ENCODE measurements around the gene IFNL2. TPM values are rescaled to one million over a fixed set of nuclear protein-coding genes. Genes with fewer than 3 reads are reported as not detected.
"Not testable (repeated sequence)": the region's sequence is repeated elsewhere in the genome, so short reads cannot be mapped to it uniquely, and the experiment has no call there.

The IFNL2 gene
- total RNA-seq, 4 donors from 2014 or later: not detected

- DNase-seq: no peak
- intact Hi-C loops (cut with DNase I): no loop called here
- Histone ChIP-seq H3K27me3 (peaks cover 0 to 66% (median 7%) of the 10 kb centered on the region in 4 donors), H3K27ac (no peak overlapping the region), H3K9me3 (no peaks in the 10 kb centered on the region), H3K4me1 (peaks cover 8 to 17% (median 8%) of the 10 kb centered on the region in 3 donors), H3K36me3 (no peaks in the 10 kb centered on the region), H3K4me3 (peak overlapping the region in 3 of 4 donors; percentile 20 to 52 (median 34))
- TF ChIP-seq POLR2A (IDR thresholded peaks at IDR 0.05) (no peak), CTCF (IDR thresholded peaks at IDR 0.05) (no peak)
- 24 to 39% methylated on average over 14 of the region's 71 CpGs for WGBS, 2 donors
Measured at GRCh38 chr19:39307046-39307821, 39.0 kb downstream of the IFNL2 start.

GRCh38 chr19:39307822-39308530, 39.8 kb downstream of the IFNL2 start:
- no peak for TF ChIP-seq CTCF (IDR thresholded peaks at IDR 0.05)
- no peak for TF ChIP-seq POLR2A (IDR thresholded peaks at IDR 0.05)
- Histone ChIP-seq H3K9me3 (no peaks in the 10 kb centered on the region), H3K36me3 (no peaks in the 10 kb centered on the region), H3K27ac (no peak overlapping the region), H3K4me1 (peaks cover 8 to 17% (median 8%) of the 10 kb centered on the region in 3 donors), H3K27me3 (peaks cover 0 to 62% (median 7%) of the 10 kb centered on the region in 4 donors), H3K4me3 (peak overlapping the region in 3 of 4 donors; percentile 20 to 52 (median 34))
- DNase-seq: no peak
- intact Hi-C loops (cut with DNase I): no loop called here
- WGBS, 2 donors: 22% methylated on average over 13 of the region's 82 CpGs; no CpG with 5 or more reads in 1 of the 2 donors

GRCh38 chr19:39308531-39309304, 40.5 kb downstream of the IFNL2 start:
- intact Hi-C loops (cut with DNase I): no loop called here
- Histone ChIP-seq H3K27ac (no peak overlapping the region), H3K4me1 (peaks cover 8 to 17% (median 8%) of the 10 kb centered on the region in 3 donors), H3K9me3 (no peaks in the 10 kb centered on the region), H3K27me3 (peaks cover 0 to 55% (median 7%) of the 10 kb centered on the region in 4 donors), H3K4me3 (peak overlapping the region in 1 of 4 donors; percentile 52), H3K36me3 (peaks cover 0 to 6% (median 0%) of the 10 kb centered on the region in 3 donors)
- TF ChIP-seq POLR2A (IDR thresholded peaks at IDR 0.05) (no peak), CTCF (IDR thresholded peaks at IDR 0.05) (no peak)
- DNase-seq: no peak
- 52 to 88% methylated on average over 7 to 12 of the region's 18 CpGs for WGBS, 2 donors

GRCh38 chr19:39309305-39309670, 41.1 kb downstream of the IFNL2 start:
- 85 to 91% methylated on average over 3 to 7 of the region's 7 CpGs for WGBS, 2 donors
- H3K4me3 ChIP-seq; DNase-seq; H3K9me3 ChIP-seq; H3K27ac ChIP-seq; intact Hi-C loops (cut with DNase I): not testable (repeated sequence)
- peaks cover 8 to 17% (median 8%) of the 10 kb centered on the region in 3 donors for H3K4me1 ChIP-seq
- H3K36me3 ChIP-seq: peaks cover 0 to 12% (median 0%) of the 10 kb centered on the region in 3 donors
- H3K27me3 ChIP-seq: peaks cover 0 to 49% (median 7%) of the 10 kb centered on the region in 4 donors

GRCh38 chr19:39310558-39311311, 42.5 kb downstream of the IFNL2 start:
- Histone ChIP-seq H3K27ac (no peak overlapping the region), H3K27me3 (peaks cover 0 to 35% (median 7%) of the 10 kb centered on the region in 4 donors), H3K4me1 (peaks cover 8 to 17% (median 8%) of the 10 kb centered on the region in 3 donors), H3K36me3 (peaks cover 0 to 22% (median 0%) of the 10 kb centered on the region in 3 donors), H3K4me3 (no peak overlapping the region), H3K9me3 (no peaks in the 10 kb centered on the region)
- no peak for TF ChIP-seq POLR2A (IDR thresholded peaks at IDR 0.05)
- no peak for TF ChIP-seq CTCF (IDR thresholded peaks at IDR 0.05)
- intact Hi-C loops (cut with DNase I): no loop called here
- DNase-seq: no peak
- WGBS, 2 donors: 81 to 86% methylated on average over 7 to 8 of the region's 11 CpGs

Data from esophagus squamous epithelium (tissue), 5 donors.